ENCODE results near the gene JADE1. TPM values are rescaled to one million over a fixed set of nuclear protein-coding genes. Genes with fewer than 3 reads are reported as not detected.

The JADE1 gene
- total and polyA plus RNA-seq, 2 of the 4 experiments (the other 2 are of a cell fraction) = 13.8 to 32.6 TPM

DNA sequence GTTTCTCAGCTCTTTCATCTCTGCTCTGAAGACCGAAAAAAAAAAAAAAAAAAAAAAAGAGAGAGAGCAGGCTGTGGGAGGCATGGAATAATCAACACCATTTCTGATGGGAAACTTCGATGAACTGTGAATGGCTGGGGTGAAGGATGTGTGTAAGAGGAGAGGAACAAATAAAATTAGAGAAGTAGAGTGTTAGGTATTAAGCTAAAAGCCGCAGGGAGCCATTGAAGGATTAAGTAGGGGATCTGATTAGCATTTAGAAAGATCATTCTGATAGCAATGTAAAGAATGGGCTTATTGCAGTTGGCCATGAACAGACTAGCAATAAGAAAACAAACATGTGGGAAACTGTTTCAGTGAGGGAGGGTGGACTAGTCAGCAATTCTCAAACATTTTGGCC lies 33.6 kb upstream of the JADE1 start:
- Histone ChIP-seq H3K4me3 (ENCODE audit: insufficient read depth, low read depth, low read length) (no peak overlapping the region), H3K36me3 (ENCODE audit: control insufficient read depth, insufficient read depth, low read length) (no peaks in the 10 kb centered on the region), H2AK5ac (ENCODE audit: low read depth, low read length) (0 out of 2 replicates have a peak overlapping the region, but pooled peaks have one; percentile 31), H2AK9ac (replicated peaks; ENCODE audit: low read depth, low read length, poor library complexity) (no peak overlapping the region), H3K4ac (ENCODE audit: low read depth, low read length) (no peak overlapping the region), H3K18ac (ENCODE audit: low read depth, low read length) (no peak overlapping the region), H4K91ac (ENCODE audit: insufficient read depth, low read depth, low read length) (no peak overlapping the region), H2AFZ (replicated peaks; ENCODE audit: low read length, poor library complexity) (no peak overlapping the region), H2BK15ac (ENCODE audit: low read depth, low read length) (no peak overlapping the region), H4K8ac (ENCODE audit: low read depth in 2 of 2, low read length in 2 of 2) (peak overlapping the region; percentile 4 to 17; a peak in 1 of 4 replicates), H3K9ac (ENCODE audit: low read depth, low read length) (no peak overlapping the region), H3K56ac (ENCODE audit: extremely low read depth, insufficient read depth, low read length) (no peak overlapping the region), H3K9me1 (ENCODE audit: insufficient read depth, low read length) (no peaks in the 10 kb centered on the region), H3K23ac (ENCODE audit: low read depth, low read length) (no peak overlapping the region), H3K4me1 (ENCODE audit: control insufficient read depth, insufficient read depth, low read length) (peaks cover 3% of the 10 kb centered on the region), H3K14ac (replicated peaks; ENCODE audit: low read depth, low read length) (no peak overlapping the region), H3K9me3 (ENCODE audit: control insufficient read depth, insufficient read depth, low read length) (no peaks in the 10 kb centered on the region), H3K27ac (ENCODE audit: insufficient read depth, low read length) (no peak overlapping the region), H4K20me1 (ENCODE audit: insufficient read depth, low read length) (no peaks in the 10 kb centered on the region), H3K4me2 (ENCODE audit: low read depth, low read length) (no peak overlapping the region), H3K27me3 (ENCODE audit: control insufficient read depth, insufficient read depth, low read length) (no peaks in the 10 kb centered on the region), H3K79me1 (ENCODE audit: low read depth in 1 of 2, low read length in 2 of 2) (no peaks in the 10 kb centered on the region), H2BK120ac (ENCODE audit: low read depth, low read length) (peak overlapping the region; percentile 16; the same call in 1 of the 2 replicates), H2BK5ac (ENCODE audit: low read depth, low read length, poor library complexity, severe bottlenecking) (no peak overlapping the region), H2BK20ac (ENCODE audit: low read depth, low read length) (no peak overlapping the region), H4K5ac (ENCODE audit: low read depth, low read length) (no peak overlapping the region; the same call in 1 of the 2 replicates)
- BruUV-seq (replicated peaks) = no TSS peak
- intact Hi-C loops (cut with micrococcal nuclease) (no loop called here), dilution Hi-C loops (cut with HindIII; ENCODE audit: low sequenced_read_pairs, unreplicated experiment) (no loop called here), in situ Hi-C loops (cut with MboI; ENCODE audit: low sequenced_read_pairs) (no loop called here)
- TF ChIP-seq, protein P1, sequence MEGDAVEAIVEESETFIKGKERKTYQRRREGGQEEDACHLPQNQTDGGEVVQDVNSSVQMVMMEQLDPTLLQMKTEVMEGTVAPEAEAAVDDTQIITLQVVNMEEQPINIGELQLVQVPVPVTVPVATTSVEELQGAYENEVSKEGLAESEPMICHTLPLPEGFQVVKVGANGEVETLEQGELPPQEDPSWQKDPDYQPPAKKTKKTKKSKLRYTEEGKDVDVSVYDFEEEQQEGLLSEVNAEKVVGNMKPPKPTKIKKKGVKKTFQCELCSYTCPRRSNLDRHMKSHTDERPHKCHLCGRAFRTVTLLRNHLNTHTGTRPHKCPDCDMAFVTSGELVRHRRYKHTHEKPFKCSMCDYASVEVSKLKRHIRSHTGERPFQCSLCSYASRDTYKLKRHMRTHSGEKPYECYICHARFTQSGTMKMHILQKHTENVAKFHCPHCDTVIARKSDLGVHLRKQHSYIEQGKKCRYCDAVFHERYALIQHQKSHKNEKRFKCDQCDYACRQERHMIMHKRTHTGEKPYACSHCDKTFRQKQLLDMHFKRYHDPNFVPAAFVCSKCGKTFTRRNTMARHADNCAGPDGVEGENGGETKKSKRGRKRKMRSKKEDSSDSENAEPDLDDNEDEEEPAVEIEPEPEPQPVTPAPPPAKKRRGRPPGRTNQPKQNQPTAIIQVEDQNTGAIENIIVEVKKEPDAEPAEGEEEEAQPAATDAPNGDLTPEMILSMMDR (conservative IDR thresholded peaks at IDR 0.05; ENCODE audit: low read depth, low read length) = no peak
- TF ChIP-seq MAFK (IDR thresholded peaks at IDR 0.05; ENCODE audit: low read depth, low read length) (no peak), MXI1 (IDR thresholded peaks at IDR 0.05; ENCODE audit: borderline replicate concordance, low read depth, low read length) (no peak), MAZ (IDR thresholded peaks at IDR 0.05; ENCODE audit: borderline replicate concordance, low read depth, low read length) (no peak), RFX5 (IDR thresholded peaks at IDR 0.05; ENCODE audit: low read depth, low read length) (no peak)
- CTCF ChIA-PET = interaction anchor here (0.6 to 1.1 kb wide), 2 partner anchors 13 to 155 kb away, joined by 3 to 7 read pairs; no protein-coding TSS in a partner anchor
- WGBS, 2 experiments (ENCODE audit: extremely low coverage in 2 of 2, insufficient read length in 1 of 2) = 100% methylated on average over 2 of the region's 3 CpGs; no CpG with 5 or more reads in 1 of the 2 experiments
- DNase-seq (no peak), ATAC-seq (ENCODE audit: low read depth) (0 out of 2 replicates have a peak, but pooled peaks have one; percentile 8)
- POLR2A ChIA-PET (ENCODE audit: unreplicated experiment) = no interaction called here
